GM21447 (cell line): Measurements from ENCODE around the gene PTPN22.

Source experiments
- ATAC-seq: cut with Tn5 transposase; IDR thresholded peaks from one replicate; pipeline ENCODE4 v1.9.1; 2021; ENCODE audit not compliant: unreplicated experiment

Gene PTPN22

DNA sequence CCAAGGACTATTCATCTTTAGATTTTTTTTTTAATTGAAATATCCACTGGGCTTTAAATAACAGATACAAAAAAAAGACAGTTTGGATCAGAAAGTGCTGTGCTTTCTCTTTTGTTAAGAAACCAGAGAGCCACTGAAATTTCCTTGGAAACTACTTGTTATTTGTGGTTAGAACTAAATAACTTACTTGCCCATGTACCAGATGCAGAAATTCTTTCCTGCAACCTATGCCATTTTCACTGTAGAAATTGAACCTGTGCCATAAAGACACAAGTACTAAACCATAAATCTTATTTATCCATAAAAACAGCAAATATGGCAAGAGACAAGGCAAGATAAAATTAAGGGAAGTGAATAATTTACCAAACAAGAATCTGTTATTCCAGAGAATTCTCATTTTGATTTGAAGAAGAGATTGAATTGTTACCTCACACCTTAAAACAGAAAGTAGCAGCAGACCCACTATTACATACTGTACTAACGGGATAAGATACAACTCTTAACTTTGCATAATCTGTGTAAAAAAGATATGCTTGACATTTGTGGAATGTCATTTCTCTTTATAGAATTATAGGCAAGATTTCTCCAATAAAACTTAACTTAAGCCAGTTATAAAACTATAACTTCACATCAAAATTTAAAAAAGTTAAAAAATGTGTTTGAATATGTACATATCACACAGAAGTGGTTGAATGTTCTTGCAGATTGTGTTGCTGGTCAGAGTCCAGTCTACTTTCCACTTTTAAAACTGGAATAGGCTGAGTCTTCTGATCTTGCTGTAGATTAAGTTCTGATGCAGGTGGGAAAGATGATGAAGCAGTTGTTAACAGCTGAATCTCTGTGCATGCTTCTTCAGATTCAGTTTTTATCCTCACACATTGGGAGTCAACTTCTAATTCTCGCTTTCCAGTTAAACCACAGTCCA, 105.9 kb downstream of the PTPN22 start:
- no peak for ATAC-seq
